NCI-H2227 (cell line): ENCODE results near the gene PRSS36.
"Not testable (repeated sequence)": the region's sequence is repeated elsewhere in the genome, so short reads cannot be mapped to it uniquely, and the experiment has no call there.

Experiments
- DNase-seq: peaks from one replicate; lab custom pipeline; 2025; ENCODE audit not compliant: unreplicated experiment; lab: John Stamatoyannopoulos, UW

The PRSS36 gene

DNA sequence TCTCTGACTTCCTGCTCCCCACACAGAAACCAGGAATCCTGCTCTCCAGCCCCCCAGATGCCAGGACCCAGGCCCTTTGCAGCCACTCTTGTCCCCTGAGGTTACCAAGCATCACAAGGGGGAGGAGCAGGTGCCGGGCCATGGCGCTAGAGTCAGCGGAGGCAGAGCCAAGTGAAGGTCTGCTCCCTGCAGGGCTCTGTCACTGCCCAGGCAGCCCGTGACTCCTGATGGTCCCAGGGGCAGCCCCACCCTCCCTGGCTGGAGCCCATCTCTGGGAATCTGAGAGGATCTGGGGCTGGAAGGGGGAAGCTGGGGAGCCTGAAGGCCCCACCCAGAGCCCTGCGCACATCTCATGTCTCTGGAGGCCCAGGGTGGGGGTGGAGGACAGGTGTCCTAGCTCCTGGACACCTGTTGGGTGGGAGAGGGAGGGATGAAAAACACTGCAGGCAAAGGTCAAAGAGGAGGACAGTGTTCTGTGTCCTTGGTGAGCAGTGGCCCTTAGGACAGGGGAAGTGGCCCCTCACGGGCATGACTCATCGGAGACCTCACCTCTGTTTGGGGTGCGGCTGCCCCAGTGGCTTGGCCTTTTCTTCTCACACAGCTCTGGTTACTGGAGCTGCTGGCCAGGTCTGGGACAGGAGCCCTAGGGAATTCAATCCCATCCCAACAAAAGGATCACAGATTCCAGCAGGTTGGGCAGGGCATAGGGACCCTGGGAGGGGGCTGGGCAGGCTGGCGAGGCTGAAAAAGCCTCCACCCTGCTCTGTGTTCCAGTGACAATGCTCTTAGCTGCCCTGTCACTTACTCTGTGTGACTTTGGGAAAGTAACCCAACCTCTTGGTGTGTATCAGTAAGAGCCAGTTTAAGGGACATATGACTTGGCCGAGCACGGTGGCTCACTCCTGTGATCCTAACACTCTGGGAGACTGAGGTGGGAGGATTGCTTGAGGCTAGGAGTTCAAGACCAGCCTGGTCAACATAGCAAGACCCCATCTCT is at the start of gene PRSS36:
TSS of gene PRSS36 (minus strand) at position 173 of the 997 bp plus-strand sequence. CDS start at position 142, 31 bp downstream.
- DNase-seq, result no peak

DNA sequence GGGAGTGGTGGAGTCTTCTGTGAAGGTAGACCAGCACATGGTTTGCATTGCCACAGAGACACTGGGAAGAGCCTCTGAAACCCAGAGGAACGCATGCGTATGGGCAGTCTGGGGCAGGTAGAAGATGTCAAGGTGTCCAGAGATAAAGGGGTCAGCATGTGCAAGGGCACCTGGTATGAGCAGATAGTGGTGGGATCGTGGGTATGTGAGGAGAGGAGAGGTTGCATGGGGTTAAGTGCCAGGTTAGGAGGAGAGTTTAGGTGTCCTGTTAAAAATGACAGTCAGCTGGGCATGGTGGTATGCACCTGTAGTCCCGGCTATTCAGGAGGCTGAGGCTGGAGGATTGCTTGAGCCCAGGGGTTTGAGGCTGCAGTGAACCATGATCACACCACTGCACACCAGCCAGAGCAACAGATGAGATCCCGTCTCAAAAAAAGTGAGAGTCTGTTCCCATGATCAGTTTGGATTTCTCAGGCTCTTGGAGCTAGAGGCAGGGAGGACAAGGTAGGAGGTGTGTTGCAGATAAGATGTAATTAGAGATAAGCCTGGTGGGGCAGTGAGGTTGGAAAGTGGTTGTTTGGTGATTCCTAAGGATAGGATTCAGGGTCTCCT is 49.7 kb upstream of the PRSS36 start:
- DNase-seq, result no peak

DNA sequence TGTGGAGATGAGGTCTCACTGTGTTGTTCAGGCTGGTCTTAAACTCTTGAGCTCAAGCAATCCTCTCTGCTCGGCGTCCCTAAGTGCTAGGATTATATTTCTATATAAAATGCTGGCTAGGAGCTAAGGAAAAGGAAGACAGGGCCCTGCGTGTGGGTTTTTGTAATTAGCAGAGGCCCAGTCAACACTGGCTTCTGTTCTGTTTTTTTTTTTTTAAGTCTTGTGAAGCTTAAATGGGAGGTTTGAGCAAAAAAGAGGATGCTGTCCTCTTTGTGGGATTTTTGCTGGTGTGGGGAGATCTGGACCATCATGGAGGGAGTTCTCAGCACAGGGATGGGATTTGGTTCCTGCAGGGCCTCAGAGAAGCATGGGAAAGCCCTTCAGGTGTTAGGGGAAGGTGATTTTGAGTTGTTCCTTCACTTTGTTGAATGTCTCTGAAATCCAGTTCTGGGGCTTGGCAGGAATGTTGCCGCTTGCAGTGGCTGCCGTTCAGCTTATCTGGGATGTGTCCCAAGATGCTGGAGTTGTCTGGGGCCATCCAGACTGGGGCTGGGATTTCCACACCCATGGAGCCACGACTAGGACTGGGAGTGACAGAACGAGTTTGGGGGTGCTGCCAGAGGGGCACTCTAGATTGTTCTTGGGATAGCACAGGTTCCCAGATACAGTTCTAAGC is 48.5 kb upstream of the PRSS36 start:
- no peak for DNase-seq

DNA sequence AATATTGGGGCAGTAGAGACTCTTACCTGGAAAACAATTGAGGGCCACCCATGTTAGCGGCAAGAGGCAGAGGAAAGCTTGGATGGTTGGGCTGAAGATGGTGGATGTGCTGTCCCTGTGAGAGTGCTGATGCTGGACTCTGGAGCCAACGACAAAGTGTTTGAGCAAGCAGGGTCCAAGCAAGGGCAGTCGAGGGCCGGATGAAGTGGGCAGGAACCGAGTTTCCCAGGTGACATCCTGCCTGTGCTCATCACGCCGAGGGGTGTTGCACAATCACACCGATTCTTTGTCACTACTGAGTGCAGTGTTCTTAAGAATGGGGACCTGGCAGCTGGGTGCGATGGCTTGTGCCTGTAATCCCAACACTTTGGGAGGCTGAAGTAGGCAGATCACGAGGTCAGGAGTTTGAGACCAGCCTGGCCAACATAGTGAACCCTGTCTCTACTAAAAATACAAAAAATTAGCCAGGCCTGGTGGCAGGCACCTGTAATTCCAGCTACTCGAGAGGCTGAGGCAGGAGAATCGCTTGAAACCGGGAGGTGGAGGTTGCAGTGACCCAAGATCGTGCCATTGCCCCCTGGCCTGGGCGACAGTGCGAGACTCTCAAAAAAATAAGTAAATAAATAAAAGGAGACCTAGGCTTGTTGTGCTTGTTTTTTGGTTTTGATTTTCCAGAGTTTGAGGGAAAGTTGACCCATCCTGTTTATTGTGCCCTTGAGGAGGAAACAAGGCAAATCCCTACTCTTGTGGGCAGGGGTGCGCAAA is 46.6 kb upstream of the PRSS36 start:
- no peak for DNase-seq

DNA sequence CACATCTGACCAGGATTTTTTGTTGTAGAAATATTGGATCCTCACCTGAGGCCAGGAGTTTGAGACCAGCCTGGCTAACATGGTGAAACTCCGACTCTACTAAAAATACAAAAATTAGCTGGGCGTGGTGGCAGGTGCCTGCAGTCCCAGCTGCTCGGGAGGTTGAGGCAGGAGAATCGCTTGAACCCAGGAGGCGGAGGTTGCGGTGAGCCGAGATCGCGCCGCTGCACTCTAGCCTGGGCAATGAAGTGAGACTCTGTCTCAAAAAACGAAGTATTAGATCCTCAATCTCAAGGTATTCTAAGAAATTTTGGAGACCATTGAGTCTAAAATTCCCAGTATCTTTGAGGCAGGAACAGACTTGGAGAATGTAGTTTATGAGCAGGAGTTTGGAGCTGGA is 46.0 kb upstream of the PRSS36 start:
- not testable (repeated sequence) for DNase-seq

DNA sequence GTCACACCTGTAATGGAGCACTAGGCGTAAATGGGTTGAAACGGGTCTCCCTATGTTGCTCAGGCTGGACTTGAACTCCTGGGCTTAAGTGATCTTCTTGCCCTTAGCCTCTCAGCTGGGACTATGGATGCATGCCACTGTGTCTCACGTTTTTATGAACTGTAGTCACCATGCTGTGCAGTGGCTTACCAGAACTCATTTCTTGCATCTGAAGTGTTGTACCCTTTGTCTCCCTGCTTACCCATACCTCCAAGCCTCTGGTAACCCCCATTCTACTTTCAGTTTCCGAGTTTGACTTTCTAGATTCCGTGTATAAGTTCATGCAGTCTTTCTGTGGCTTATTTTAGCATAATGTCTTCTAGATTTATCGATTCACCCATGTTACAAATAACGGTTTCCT is 45.0 kb upstream of the PRSS36 start:
- no peak for DNase-seq

DNA sequence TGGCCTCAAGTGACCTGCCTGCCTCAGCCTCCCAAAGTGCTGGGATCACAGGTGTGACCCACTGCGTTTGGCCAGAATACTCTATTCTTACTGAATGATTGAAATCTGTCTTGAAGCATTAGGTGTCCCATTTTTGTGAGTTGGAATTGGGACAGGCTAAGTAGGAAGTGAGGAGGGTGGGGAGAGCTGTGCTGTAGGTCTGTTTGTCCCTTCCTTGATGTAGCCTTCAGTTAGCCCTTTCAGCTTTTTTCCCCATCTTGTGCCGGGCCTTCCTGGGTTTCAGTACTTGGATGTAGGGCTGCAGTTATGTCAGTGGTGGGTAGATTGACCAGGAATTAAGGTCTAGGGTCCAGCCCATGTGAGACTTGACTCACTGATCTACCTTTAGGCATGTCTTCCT is 44.0 kb upstream of the PRSS36 start:
- DNase-seq, result no peak

DNA sequence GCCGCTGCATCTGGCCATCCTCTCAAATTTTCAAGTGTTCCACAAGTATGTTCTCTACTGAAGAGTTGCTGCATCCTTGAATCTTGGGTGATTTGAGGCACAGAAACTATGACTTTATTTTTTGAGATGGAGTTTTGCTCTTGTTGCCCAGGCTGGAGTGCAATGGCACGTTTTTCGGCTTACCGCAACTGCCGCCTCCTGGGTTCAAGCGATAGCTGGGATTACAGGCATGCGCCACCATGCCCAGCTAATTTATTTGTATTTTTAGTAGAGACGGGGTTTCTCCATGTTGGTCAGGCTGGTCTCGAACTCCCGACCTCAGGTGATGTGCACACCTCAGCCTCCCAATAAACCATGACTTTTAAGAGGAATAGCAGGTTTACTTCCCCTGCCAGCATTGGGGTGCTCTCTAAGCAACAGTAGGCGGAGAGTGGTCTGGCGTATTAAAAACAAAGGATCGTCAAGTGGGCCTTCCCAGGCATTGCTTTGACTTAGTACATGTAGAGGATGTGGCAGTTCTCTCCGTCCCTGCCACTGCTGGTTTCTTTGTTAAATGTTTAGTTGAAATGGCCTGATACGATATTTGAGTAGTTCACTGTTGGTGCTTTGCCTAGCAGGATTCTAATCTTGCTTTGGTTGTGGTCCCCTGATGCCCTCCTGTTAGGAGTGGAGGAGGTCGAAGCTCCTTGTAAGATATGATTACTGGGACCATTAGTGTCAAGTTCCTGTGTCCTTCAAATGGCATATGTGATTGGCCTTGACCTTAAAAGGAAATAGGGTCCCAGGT is 43.2 kb upstream of the PRSS36 start:
- no peak for DNase-seq

DNA sequence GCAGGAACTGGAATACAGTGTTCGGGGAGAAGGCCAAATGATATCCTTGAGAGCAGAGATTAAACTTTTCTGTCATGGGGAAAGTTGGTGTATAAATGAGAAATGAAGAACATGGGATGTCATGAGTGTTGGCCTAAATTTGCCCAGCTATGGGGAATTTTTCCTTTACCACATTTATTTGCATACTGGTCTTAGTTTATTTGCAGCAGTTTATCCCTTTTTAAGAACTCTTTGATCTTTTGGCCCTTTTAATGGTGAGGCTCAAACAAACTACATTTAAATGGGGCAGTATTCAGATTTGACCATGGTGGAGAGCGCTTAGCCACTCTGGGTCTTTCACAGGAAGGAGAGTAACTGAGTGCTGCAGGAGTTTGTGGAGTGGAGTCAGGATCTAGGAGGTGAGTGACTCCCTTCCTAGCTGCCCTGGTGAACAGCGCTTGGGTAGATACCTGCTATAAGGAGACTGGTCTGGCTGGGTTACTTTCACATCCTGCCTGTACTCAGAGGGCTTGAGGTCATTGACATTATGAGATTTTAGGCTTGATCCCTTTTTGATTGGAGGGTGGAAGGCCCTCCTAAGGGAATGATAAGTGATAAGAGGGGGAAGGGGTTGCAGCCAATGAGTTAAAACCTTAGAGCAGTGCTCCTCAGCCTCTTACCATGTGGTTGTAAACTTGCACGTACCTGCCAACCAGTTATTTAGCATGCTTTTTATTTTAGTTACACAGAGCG is 42.0 kb upstream of the PRSS36 start:
- DNase-seq, result no peak

DNA sequence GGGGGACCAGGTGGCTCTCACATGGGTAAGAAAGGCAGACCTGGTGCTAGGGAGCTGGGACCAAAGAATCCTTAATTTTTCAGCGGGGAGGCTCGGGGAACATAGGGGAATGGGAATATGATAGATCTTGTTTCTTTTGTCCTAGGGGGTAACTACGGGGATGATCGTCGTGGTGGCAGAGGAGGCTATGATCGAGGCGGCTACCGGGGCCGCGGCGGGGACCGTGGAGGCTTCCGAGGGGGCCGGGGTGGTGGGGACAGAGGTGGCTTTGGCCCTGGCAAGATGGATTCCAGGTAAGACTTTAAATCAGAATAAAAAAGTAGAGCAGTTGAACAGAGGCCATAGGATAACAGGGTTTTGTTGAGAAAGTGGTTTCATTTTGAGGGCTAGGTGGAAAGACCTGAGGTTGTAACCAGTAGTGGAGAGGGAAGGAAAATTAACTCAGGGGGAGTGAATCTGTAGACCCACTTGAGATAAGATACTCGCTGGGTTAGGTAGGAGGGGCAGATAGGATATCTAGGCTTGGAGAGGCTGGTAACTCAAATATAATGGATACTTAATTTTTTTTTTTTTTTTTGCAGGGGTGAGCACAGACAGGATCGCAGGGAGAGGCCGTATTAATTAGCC is 41.1 kb upstream of the PRSS36 start:
- DNase-seq, result no peak

DNA sequence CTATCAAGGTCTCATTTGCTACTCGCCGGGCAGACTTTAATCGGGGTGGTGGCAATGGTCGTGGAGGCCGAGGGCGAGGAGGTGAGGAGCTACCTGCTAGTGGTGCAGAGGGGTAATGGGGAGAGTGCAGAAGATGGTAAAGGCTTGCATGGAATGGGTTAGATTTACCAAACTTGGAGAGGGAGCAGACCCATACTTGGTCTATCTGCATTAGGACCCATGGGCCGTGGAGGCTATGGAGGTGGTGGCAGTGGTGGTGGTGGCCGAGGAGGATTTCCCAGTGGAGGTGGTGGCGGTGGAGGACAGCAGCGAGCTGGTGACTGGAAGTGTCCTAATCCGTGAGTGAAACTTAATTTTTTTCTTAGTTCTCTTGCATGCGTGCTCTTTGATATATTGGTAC is 40.2 kb upstream of the PRSS36 start:
- DNase-seq, result no peak

DNA sequence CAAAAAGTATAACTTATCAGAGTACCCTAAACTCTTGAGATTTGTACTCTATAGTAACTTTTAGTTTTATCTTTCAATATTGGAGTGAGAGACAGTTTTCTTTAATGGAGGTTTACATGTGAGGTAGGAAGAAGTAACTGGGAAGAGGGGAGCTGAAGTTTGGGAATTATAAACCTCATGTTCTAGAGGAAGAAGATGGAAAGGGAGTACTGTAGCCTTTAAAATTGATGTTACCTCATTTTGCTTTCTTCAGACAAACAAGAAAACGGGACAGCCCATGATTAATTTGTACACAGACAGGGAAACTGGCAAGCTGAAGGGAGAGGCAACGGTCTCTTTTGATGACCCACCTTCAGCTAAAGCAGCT is 39.5 kb upstream of the PRSS36 start:
- no peak for DNase-seq

DNA sequence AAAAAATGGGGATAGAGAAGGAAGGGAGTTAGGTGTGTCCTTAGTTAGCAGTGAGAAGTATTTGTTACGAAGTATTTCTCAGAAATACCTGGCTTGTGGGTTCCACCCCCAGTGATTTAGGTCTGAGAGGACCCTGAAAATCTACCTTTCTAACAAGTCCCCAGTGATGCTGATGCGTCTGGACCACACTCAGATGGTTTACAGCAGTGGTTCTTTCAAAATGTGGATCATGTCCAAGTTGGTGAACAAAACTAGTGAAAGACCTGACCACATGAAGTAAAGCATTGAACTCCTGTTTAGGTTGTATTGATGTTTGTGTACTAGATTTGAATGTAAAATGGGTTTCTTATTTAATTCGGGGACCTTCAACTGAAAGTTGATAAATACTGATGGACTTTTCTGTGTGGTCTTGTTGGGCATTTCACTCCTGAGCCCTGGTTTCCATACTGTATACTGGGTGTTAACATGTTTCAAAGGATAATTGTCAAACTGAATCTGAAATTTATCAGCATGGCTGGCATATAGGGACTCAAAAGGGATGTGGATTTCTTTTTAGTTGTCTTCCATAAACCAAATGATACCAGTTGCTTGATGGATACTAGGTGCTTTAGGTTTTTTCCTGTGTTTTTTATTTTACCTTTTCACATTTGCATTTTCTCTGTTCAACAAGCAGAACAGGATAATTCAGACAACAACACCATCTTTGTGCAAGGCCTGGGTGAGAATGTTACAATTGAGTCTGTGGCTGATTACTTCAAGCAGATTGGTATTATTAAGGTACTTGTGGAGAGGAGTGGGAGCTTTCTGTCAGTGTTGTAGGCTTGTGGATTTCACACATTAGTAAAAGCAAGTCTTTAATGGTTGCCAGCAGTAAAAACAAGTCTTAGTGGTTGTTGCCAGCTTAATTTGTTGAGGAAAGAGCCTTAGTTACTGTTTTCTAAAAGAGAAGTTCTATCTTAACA is 38.9 kb upstream of the PRSS36 start:
- no peak for DNase-seq

DNA sequence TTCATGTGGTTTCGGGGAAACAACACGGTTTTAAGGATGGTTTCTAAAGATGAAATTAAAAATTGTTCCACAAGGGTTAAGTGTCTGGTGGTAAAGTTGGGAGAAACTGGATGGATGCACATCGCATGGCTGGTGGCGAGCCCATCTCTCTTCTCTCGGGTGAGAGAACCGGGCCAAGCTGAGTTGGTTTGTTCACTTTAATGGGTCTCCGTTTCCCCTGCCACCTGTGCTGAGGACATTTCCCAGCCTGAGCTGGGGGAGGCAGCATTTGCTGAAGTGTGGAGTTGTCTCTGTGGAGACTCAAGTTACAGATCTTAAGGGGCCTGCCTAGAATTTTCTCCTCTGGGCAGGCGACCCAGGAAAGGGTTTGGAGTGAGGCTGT is 37.9 kb upstream of the PRSS36 start:
- DNase-seq, result no peak

DNA sequence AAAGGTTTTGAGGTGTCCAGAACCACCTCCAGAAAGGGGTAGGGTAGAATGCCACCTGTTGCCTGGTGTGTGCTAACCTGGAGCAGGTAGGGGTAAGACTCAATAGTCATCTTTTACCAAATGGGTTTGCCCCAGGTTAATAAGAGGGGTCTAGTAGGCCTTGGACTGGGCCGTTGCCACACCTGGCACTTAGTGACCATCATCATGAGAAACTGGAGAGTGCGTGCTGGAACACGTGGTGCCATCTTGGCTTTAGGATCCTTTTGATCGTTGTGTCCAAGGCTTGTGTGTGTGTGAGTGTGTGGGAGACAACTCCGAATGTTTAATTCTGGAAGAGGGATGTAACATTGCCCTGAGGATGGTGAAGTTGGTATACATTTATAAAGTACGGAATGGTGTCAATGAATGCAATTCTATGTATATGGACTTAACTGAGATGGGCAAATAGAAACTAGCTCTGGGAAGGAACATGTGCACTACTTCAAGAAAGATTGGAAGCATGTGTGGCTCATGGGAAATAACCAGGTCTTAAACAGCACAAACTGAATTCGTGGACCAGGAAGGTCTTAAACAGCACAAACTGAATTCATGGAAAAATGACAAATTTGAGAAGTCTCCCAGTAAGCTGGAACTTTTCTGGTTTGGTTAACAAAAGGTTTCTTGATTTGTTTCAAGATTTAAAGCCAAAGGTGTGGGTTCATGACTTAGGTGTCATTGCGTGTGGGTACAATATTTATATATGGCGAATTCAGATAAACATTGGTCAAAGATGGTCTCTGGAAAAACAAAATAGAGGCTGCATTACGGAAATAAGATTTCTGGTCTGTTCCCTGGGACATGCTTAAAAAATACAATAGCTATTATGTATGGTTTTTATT is 37.3 kb upstream of the PRSS36 start:
- no peak for DNase-seq

DNA sequence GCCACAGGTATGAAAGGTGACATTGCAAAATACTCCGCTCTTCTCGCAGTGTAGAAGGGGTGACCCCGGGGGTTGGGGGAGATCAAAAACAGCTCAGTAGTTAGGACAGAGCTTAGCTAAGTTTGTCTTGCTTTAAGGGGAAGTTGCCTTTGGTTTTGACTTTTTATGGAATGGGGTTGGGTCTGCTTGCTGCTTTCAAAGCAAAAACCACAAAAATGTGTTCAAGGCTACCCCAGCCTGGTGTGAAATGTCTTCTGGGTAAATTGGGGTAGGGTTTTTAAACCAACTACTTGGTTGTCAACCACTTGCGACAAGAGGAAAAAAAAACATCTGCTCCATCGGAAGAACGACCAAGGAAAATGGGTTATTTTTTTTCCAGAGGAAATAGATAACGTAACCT is 36.3 kb upstream of the PRSS36 start:
- no peak for DNase-seq

DNA sequence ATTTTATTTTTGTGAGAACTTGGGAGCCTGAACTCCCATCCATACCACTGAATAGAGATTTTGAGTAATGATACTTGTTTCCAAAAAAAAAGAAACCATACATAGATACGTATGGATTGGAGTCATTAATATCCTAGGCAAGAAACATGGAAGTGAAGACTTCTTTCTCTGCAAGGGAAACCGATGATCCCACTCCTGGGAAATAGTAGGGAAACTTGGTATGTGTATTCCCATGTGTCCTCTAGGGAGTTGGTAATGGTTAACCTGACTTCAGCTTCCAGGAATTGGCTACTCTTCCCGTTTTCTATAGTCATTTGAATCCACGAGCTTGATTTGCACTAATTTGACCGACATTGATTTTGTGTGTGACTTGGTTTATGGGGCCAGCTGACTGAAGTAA is 35.5 kb upstream of the PRSS36 start:
- no peak for DNase-seq
